Measurements from ENCODE around the gene AP3M1. TPM values are rescaled to one million over a fixed set of nuclear protein-coding genes. Genes with fewer than 3 reads are reported as not detected.

AP3M1 gene
- total RNA-seq, 2 experiments from 2014 or later, result 41.8 to 42.2 TPM

DNA sequence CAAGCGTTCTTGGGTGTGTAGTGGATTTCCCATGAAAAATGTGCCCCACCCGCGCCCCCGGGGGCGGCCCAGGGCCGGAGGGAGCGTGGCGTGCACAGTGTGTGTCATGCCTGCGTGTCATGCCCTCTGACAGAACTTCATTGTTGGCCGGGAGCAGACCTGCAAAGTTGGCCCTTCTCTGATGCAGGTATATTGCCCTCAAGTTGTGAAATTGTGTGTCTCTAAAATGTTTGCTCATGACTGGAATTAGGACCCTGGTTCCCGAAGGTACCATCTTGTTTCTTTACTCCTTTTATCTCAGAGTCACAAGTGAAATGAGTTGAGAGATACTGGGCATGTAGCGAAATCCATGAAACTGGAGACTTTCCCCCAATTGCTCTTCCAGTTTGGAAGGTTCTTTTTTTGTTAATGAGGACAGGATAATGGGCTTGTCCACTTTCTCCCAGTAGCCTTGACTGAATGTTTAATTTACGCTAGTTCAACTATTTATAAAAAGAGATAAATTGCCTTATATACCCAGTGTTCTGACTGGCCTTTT, 26.6 kb upstream of the AP3M1 start:
- Mint-ChIP-seq H3K36me3 (ENCODE audit: low read depth) (no peaks in the 10 kb centered on the region), H3K27me3 (no peaks in the 10 kb centered on the region), H3K4me1 (peaks cover 46% of the 10 kb centered on the region), H3K9me3 (no peaks in the 10 kb centered on the region), H3K27ac (peak overlapping the region; percentile 90), H3K4me3 (peak overlapping the region; percentile 93)
- ChIA-PET CTCF (interaction anchor here (0.7 to 1.7 kb wide), 2 partner anchors 12 to 33 kb away, joined by 4 to 5 read pairs; no protein-coding TSS in a partner anchor), POLR2A (interaction anchor here (0.9 to 1.9 kb wide), 11 partner anchors 10 to 381 kb away, joined by 3 to 34 read pairs (median 9); partner anchors contain the start of genes ADK and AP3M1)
- DNase-seq, result peak; percentile 44

DNA sequence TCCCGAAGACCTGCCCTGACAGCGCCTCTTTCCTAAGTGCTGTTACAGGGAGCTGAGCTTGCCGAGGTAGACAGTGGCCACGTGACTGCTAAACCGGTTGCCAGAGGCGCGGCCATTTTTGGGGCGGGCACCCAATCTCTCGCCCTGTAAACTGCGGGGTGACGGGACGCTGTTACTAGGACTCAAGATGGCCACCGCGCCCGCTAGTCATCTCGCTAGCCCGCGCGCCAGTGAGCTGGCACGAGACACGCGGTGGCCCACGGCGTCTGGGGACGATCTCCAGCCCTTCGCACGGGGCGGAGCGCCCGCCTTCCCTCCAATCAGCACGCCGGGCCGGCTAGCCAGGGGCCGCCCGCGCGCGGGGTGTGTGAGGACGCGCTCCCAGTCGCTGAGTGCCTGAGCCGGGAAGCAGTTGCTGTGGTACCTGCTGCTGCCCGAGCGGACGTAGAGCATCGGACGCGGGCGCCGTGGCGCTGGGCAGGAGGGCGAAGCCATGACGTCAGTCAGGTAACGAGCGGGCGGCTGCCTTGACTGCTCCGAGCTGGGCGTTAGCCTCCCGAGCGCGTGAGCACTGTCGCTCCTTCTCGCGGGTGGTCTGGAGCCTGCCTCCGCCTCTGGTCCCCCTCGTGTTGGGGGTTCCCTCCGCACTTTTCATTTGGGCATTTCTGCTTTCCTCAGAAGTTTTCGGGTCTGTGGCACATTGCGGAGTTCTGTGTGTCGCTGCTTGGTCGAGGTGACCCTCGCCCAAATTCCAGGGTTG, 25.9 kb upstream of the AP3M1 start:
- peaks cover 41% of the 10 kb centered on the region for H3K4me1 Mint-ChIP-seq
- ChIA-PET POLR2A (interaction anchor here (0.7 to 1.8 kb wide), 18 partner anchors 9 to 1059 kb away, joined by 3 to 34 read pairs (median 4); partner anchors contain the start of genes ADK, AP3M1 and VDAC2), CTCF (interaction anchor here (1.0 to 1.7 kb wide), 4 partner anchors 9 to 30 kb away, joined by 3 to 5 read pairs (median 3); no protein-coding TSS in a partner anchor)
- H3K36me3 Mint-ChIP-seq (ENCODE audit: low read depth), result no peaks in the 10 kb centered on the region
- peak overlapping the region; percentile 90 for H3K27ac Mint-ChIP-seq
- no peaks in the 10 kb centered on the region for H3K9me3 Mint-ChIP-seq
- H3K27me3 Mint-ChIP-seq, result no peaks in the 10 kb centered on the region
- DNase-seq, result peak; percentile 98
- H3K4me3 Mint-ChIP-seq, result peak overlapping the region; percentile 93

DNA sequence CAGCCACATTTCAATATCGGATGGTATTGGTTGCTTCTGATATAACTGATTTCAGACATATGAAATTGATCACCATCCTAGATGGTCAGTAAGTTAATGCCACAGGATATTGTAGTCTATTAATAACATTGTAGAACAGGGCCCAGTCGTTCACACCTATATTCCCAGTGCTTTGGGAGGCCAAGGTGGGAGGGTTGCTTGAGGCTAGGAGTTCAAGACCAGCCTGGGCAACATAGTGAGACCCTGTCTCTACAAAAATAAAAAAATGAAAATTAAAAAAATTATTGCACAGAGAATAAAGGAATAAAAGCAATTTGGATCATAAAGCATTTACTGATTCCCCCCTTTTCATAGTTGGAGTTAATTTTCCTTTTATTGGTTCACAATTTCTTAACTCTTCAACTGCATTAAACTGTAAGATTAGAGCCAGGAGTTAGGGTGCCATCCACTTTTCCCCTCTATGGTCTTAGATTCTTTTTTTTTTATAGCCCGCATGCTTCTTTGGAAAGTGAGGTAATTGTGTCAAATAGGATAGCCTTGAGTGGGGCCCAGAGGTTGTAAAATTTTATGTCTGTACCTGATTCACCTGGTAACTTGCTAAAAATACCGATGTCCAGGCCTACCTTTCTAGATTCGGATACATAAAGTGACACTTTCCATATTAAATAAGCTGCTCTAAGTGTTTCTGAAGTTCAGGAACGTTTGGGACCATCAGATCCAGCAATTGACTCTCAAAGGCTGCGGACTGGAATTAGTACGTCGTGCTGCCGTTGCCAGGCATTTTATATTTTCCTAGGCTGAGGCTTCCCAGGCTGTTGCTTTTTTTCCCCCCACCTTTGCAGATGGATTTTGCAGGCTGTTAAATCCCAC, 25.1 kb upstream of the AP3M1 start:
- CTCF ChIA-PET, result interaction anchor here (1.0 to 1.7 kb wide), 5 partner anchors 8 to 68 kb away, joined by 3 to 5 read pairs (median 3); no protein-coding TSS in a partner anchor
- H3K4me1 Mint-ChIP-seq, result peaks cover 34% of the 10 kb centered on the region
- DNase-seq, result no peak
- H3K27me3 Mint-ChIP-seq, result no peaks in the 10 kb centered on the region
- H3K36me3 Mint-ChIP-seq (ENCODE audit: low read depth), result no peaks in the 10 kb centered on the region
- H3K4me3 Mint-ChIP-seq, result peak overlapping the region; percentile 93
- POLR2A ChIA-PET, result interaction anchor here (0.8 to 1.8 kb wide), 18 partner anchors 8 to 1059 kb away, joined by 3 to 34 read pairs (median 4); partner anchors contain the start of genes ADK, AP3M1 and VDAC2
- peak overlapping the region; percentile 90 for H3K27ac Mint-ChIP-seq
- H3K9me3 Mint-ChIP-seq, result no peaks in the 10 kb centered on the region

DNA sequence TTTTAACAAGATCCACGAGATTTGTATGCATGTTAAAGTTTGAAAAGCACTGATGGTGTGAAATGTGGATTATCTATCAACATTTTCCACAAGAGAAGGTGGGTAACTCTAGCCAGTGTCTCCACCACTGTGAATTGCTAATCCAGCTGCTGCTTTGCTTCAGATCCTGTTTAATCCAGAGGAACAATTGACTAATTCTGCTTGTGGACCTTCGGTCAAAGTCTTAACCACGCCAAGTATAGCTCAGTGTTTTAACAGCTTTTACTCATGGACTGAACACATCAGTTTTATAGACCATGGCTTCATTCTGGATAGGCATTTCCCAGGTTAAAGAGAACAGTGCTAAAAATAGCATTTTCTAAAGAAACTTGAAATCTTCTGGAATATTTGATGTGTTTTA, 23.9 kb upstream of the AP3M1 start:
- Mint-ChIP-seq H3K36me3 (ENCODE audit: low read depth) (no peaks in the 10 kb centered on the region), H3K27ac (no peak overlapping the region), H3K4me1 (peaks cover 29% of the 10 kb centered on the region), H3K4me3 (no peak overlapping the region), H3K9me3 (no peaks in the 10 kb centered on the region), H3K27me3 (no peaks in the 10 kb centered on the region)
- DNase-seq, result no peak
- ChIA-PET POLR2A (interaction anchor here (0.6 to 1.7 kb wide), 4 partner anchors 8 to 217 kb away, joined by 3 to 8 read pairs (median 3); partner anchors contain the start of genes ADK and AP3M1), CTCF (interaction anchor here (0.5 to 1.5 kb wide), 5 partner anchors 9 to 70 kb away, joined by 3 to 4 read pairs (median 3); partner anchors contain the start of gene ADK)

GRCh38 chr10:74171625-74172024, 21.0 kb upstream of the AP3M1 start:
- DNase-seq, result no peak
- Mint-ChIP-seq H3K27me3 (no peaks in the 10 kb centered on the region), H3K4me3 (no peak overlapping the region), H3K36me3 (ENCODE audit: low read depth) (no peaks in the 10 kb centered on the region), H3K9me3 (no peaks in the 10 kb centered on the region), H3K27ac (no peak overlapping the region), H3K4me1 (peaks cover 6% of the 10 kb centered on the region)
- CTCF ChIA-PET, result interaction anchor here (0.9 kb wide), 1 partner anchor 42 kb away, joined by 3 read pairs; no protein-coding TSS in a partner anchor
- POLR2A ChIA-PET, result interaction anchor here (0.6 kb wide), 1 partner anchor 9 kb away, joined by 3 read pairs; no protein-coding TSS in a partner anchor

DNA sequence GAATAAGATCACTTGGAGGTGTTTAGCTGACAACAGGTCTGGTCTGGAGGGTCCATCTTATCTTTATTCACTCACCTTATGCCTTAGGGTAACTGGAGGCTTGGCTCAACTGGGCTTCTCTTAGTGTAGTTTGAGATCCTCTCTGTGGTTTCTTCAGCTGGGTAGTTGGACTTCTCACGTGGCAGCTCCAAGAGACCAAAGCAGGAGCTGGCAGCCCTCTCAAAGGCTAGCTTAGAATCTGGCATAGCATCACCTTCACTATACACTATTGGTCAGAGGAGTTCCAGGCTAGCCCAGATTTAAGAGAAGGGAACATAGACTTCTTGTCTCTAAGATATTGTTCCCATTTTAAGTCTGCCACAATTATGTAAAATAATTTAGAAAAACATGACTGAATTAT, 16.8 kb upstream of the AP3M1 start:
- CTCF ChIA-PET, result interaction anchor here (0.7 to 1.5 kb wide), 3 partner anchors 9 to 287 kb away, joined by 3 to 5 read pairs (median 4); no protein-coding TSS in a partner anchor

GRCh38 chr10:74165530-74165901, 14.9 kb upstream of the AP3M1 start:
- Mint-ChIP-seq H3K36me3 (ENCODE audit: low read depth) (no peaks in the 10 kb centered on the region), H3K27me3 (no peaks in the 10 kb centered on the region), H3K9me3 (no peaks in the 10 kb centered on the region), H3K4me1 (peaks cover 10% of the 10 kb centered on the region), H3K27ac (no peak overlapping the region), H3K4me3 (no peak overlapping the region)
- ChIA-PET CTCF (interaction anchor here (0.6 to 1.3 kb wide), 3 partner anchors 8 to 15 kb away, joined by 3 to 5 read pairs (median 4); partner anchors contain the start of genes ADK and AP3M1), POLR2A (interaction anchor here (1.0 to 1.8 kb wide), 3 partner anchors 9 to 14 kb away, joined by 3 to 10 read pairs (median 3); partner anchors contain the start of genes ADK and AP3M1)
- DNase-seq, result no peak

More for the DNA sequence above, 16.8 kb upstream of the AP3M1 start:
- peaks cover 10% of the 10 kb centered on the region for H3K4me1 Mint-ChIP-seq
- DNase-seq, result no peak
- H3K27ac Mint-ChIP-seq, result no peak overlapping the region
- POLR2A ChIA-PET, result interaction anchor here (1.7 to 1.8 kb wide), 2 partner anchors 9 to 17 kb away, joined by 9 read pairs; partner anchors contain the start of genes ADK and AP3M1
- H3K9me3 Mint-ChIP-seq, result no peaks in the 10 kb centered on the region
- H3K4me3 Mint-ChIP-seq, result no peak overlapping the region
- no peaks in the 10 kb centered on the region for H3K36me3 Mint-ChIP-seq (ENCODE audit: low read depth)
- no peaks in the 10 kb centered on the region for H3K27me3 Mint-ChIP-seq

- ChIA-PET POLR2A (interaction anchor here (1.1 to 1.8 kb wide), 2 partner anchors 12 to 14 kb away, joined by 3 to 10 read pairs; partner anchors contain the start of genes ADK and AP3M1), CTCF (interaction anchor here (0.6 to 1.3 kb wide), 3 partner anchors 9 to 15 kb away, joined by 3 to 5 read pairs (median 4); partner anchors contain the start of genes ADK and AP3M1)
- no peak for DNase-seq
- Mint-ChIP-seq H3K4me1 (peaks cover 10% of the 10 kb centered on the region), H3K9me3 (no peaks in the 10 kb centered on the region), H3K4me3 (no peak overlapping the region), H3K36me3 (ENCODE audit: low read depth) (no peaks in the 10 kb centered on the region), H3K27me3 (no peaks in the 10 kb centered on the region), H3K27ac (no peak overlapping the region)
Observed at GRCh38 chr10:74164716-74165529, 14.3 kb upstream of the AP3M1 start.

- CTCF ChIA-PET, result interaction anchor here (0.6 kb wide), 1 partner anchor 508 kb away, joined by 3 read pairs; no protein-coding TSS in a partner anchor
- Mint-ChIP-seq H3K4me3 (no peak overlapping the region), H3K27me3 (no peaks in the 10 kb centered on the region), H3K36me3 (ENCODE audit: low read depth) (no peaks in the 10 kb centered on the region), H3K4me1 (peaks cover 10% of the 10 kb centered on the region), H3K9me3 (no peaks in the 10 kb centered on the region), H3K27ac (no peak overlapping the region)
- no peak for DNase-seq
- POLR2A ChIA-PET, result no interaction called here
Observed at GRCh38 chr10:74163319-74164068, 12.9 kb upstream of the AP3M1 start.

DNA sequence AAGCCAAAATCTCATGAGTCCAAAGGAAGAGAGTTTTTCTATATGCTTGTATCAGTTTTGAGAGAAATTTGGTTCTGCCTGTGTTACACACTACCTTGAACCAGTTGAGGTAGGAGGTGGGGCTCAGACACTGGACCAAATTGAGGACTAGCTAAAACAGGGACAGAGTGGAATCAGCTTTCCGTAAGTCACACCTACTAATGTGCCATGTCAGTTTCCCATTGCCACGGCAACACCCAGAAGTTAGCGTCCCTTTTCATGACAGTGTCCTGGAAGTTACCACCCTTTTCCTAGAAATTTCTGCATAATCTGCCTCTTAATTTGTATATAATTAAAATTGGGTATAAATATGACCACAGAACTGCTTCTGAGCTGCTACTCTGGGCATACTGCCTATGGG, 9.4 kb upstream of the AP3M1 start:
- CTCF ChIA-PET, result no interaction called here

GRCh38 chr10:74156919-74157289, 6.3 kb upstream of the AP3M1 start:
- Mint-ChIP-seq H3K9me3 (no peaks in the 10 kb centered on the region), H3K27me3 (no peaks in the 10 kb centered on the region), H3K27ac (no peak overlapping the region), H3K36me3 (ENCODE audit: low read depth) (no peaks in the 10 kb centered on the region), H3K4me3 (no peak overlapping the region), H3K4me1 (peaks cover 21% of the 10 kb centered on the region)
- ChIA-PET POLR2A (interaction anchor here (0.8 kb wide), 1 partner anchor 34 kb away, joined by 3 read pairs; no protein-coding TSS in a partner anchor), CTCF (interaction anchor here (2.2 kb wide), 1 partner anchor 17 kb away, joined by 4 read pairs; no protein-coding TSS in a partner anchor)
- no peak for DNase-seq

More for the DNA sequence above, 9.4 kb upstream of the AP3M1 start:
- Mint-ChIP-seq H3K27ac (no peak overlapping the region), H3K27me3 (no peaks in the 10 kb centered on the region), H3K9me3 (no peaks in the 10 kb centered on the region), H3K4me1 (peaks cover 8% of the 10 kb centered on the region), H3K4me3 (no peak overlapping the region), H3K36me3 (ENCODE audit: low read depth) (no peaks in the 10 kb centered on the region)
- POLR2A ChIA-PET, result interaction anchor here (0.7 kb wide), 1 partner anchor 1143 kb away, joined by 3 read pairs; no protein-coding TSS in a partner anchor
- no peak for DNase-seq
